HG03060 (cell line): ENCODE measurements around the gene TMSB15B.
"Not testable (repeated sequence)": the region's sequence is repeated elsewhere in the genome, so short reads cannot be mapped to it uniquely, and the experiment has no call there.

Experiments used
- ATAC-seq: cut with Tn5 transposase; IDR thresholded peaks from one replicate; pipeline ENCODE4 v1.9.1; 2021; ENCODE audit warnings: low read depth, moderate number of reproducible peaks; ENCODE audit not compliant: unreplicated experiment

TMSB15B gene

DNA sequence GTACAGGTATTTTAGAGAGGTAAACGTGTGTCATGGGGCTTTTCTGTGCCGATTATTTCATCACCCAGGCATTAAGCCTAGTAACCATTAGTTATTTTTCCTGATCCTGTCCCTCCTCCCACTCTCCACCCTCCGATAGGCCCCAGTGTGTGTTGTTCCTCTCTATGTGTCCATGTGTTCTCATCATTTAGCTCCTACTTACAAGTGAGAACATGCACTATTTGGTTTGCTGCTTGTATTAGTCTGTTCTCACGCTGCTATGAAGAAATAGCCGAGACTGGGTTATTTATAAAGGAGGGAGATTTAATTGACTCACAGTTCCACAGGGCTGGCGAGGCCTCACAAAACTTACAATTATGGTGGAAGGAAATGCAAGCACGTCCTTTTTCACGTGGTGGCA, 53.1 kb downstream of the TMSB15B start:
- ATAC-seq: not testable (repeated sequence)
